ENCODE results near the gene PPP1CB.

PPP1CB gene

GRCh38 chr2:28835781-28836180 is 84.2 kb downstream of the PPP1CB start:
- no peak overlapping the region for H3K4me3 ChIP-seq (ENCODE audit: low read depth, low read length)
- CTCF ChIA-PET = interaction anchor here (0.9 to 1.5 kb wide), 3 partner anchors 14 to 59 kb away, joined by 3 read pairs; partner anchors contain the start of gene WDR43
- DNase-seq (ENCODE audit: low read depth, low spot score) = no peak
- TF ChIP-seq CTCF (IDR thresholded peaks at IDR 0.05; ENCODE audit: insufficient read depth, low read length, missing control alignments) = no peak
- POLR2A ChIA-PET = interaction anchor here (1.2 kb wide), 1 partner anchor 10 kb away, joined by 3 read pairs; no protein-coding TSS in a partner anchor

GRCh38 chr2:28838971-28839370 is 87.3 kb downstream of the PPP1CB start:
- ChIA-PET POLR2A (no interaction called here), CTCF (interaction anchor here (3.5 kb wide), 1 partner anchor 18 kb away, joined by 12 read pairs; no protein-coding TSS in a partner anchor)
- TF ChIP-seq CTCF (IDR thresholded peaks at IDR 0.05; ENCODE audit: insufficient read depth, low read length, missing control alignments) = no peak
- no peak overlapping the region for H3K4me3 ChIP-seq (ENCODE audit: low read depth, low read length)
- DNase-seq (ENCODE audit: low read depth, low spot score) = no peak

GRCh38 chr2:28842042-28842441 is 90.4 kb downstream of the PPP1CB start:
- ChIA-PET POLR2A (no interaction called here), CTCF (interaction anchor here (1.0 to 1.2 kb wide), 3 partner anchors 20 to 276 kb away, joined by 3 read pairs; no protein-coding TSS in a partner anchor)
- no peak for DNase-seq (ENCODE audit: low read depth, low spot score)
- no peak for TF ChIP-seq CTCF (IDR thresholded peaks at IDR 0.05; ENCODE audit: insufficient read depth, low read length, missing control alignments)
- no peak overlapping the region for H3K4me3 ChIP-seq (ENCODE audit: low read depth, low read length)

Measured in AG04449 (cell line).